HK-2 (cell line): ENCODE measurements around the gene MRPL33.

Experiments
- DNase-seq: peaks from one replicate; pipeline ENCODE4 v3.0.0-alpha.2; 2018; ENCODE audit not compliant: unreplicated experiment

Gene MRPL33

GRCh38 chr2:27776696-27777095 lies 5.2 kb downstream of the MRPL33 start:
- DNase-seq: no peak

- no peak for DNase-seq
These were observed 8.0 kb downstream of the MRPL33 start for GRCh38 chr2:27779417-27780055.

- DNase-seq: no peak
These were observed 10.0 kb downstream of the MRPL33 start for GRCh38 chr2:27781496-27781895.

GRCh38 chr2:27782701-27783100 lies 11.2 kb downstream of the MRPL33 start:
- no peak for DNase-seq

GRCh38 chr2:27790796-27791195 lies 19.3 kb downstream of the MRPL33 start:
- no peak for DNase-seq

- no peak for DNase-seq
These were observed 21.2 kb downstream of the MRPL33 start for GRCh38 chr2:27792759-27793158.

- no peak for DNase-seq
These were observed 23.7 kb downstream of the MRPL33 start for GRCh38 chr2:27795093-27795834.

- no peak for DNase-seq
These were observed 24.4 kb downstream of the MRPL33 start for GRCh38 chr2:27795868-27796277.

GRCh38 chr2:27796791-27797765 lies 25.6 kb downstream of the MRPL33 start:
- no peak for DNase-seq

- DNase-seq: no peak
These were observed 26.3 kb downstream of the MRPL33 start for GRCh38 chr2:27797841-27798240.

- DNase-seq: peak; percentile 23
These were observed 27.0 kb downstream of the MRPL33 start for GRCh38 chr2:27798486-27798885.

- peak; percentile 91 for DNase-seq
These were observed 27.6 kb downstream of the MRPL33 start for GRCh38 chr2:27798948-27799645.

GRCh38 chr2:27799646-27800010 lies 28.1 kb downstream of the MRPL33 start:
- peak; percentile 78 for DNase-seq

GRCh38 chr2:27800856-27801255 lies 29.3 kb downstream of the MRPL33 start:
- DNase-seq: no peak

GRCh38 chr2:27802547-27802946 lies 31.0 kb downstream of the MRPL33 start:
- no peak for DNase-seq

GRCh38 chr2:27803046-27803445 lies 31.5 kb downstream of the MRPL33 start:
- no peak for DNase-seq

GRCh38 chr2:27804146-27804545 lies 32.6 kb downstream of the MRPL33 start:
- no peak for DNase-seq

- no peak for DNase-seq
These were observed 33.7 kb downstream of the MRPL33 start for GRCh38 chr2:27805180-27805579.

- no peak for DNase-seq
These were observed 35.0 kb downstream of the MRPL33 start for GRCh38 chr2:27806311-27807059.

- DNase-seq: peak; percentile 31
These were observed 36.0 kb downstream of the MRPL33 start for GRCh38 chr2:27807476-27807875.

- no peak for DNase-seq
These were observed 36.9 kb downstream of the MRPL33 start for GRCh38 chr2:27808418-27808817.
